ENCODE results near the gene LAMA2.

The LAMA2 gene

GRCh38 chr6:129501740-129502660, 619.1 kb downstream of the LAMA2 start:
- DNase-seq: no peak

- no peak for DNase-seq
These were observed 621.5 kb downstream of the LAMA2 start for GRCh38 chr6:129504456-129504855.

- no peak for DNase-seq
These were observed 624.3 kb downstream of the LAMA2 start for GRCh38 chr6:129507059-129507807.

GRCh38 chr6:129507846-129508245, 624.9 kb downstream of the LAMA2 start:
- DNase-seq: no peak

GRCh38 chr6:129508477-129509145, 625.7 kb downstream of the LAMA2 start:
- DNase-seq: no peak

GRCh38 chr6:129510950-129511349, 628.0 kb downstream of the LAMA2 start:
- no peak for DNase-seq

- DNase-seq: no peak
These were observed 630.5 kb downstream of the LAMA2 start for GRCh38 chr6:129513471-129513870.

- DNase-seq: no peak
These were observed 632.1 kb downstream of the LAMA2 start for GRCh38 chr6:129515004-129515403.

- DNase-seq: no peak
These were observed 633.1 kb downstream of the LAMA2 start for GRCh38 chr6:129516005-129516404.

GRCh38 chr6:129516787-129517186, 633.8 kb downstream of the LAMA2 start:
- DNase-seq: no peak

- no peak for DNase-seq
These were observed 634.4 kb downstream of the LAMA2 start for GRCh38 chr6:129517288-129517687.

- DNase-seq: no peak
These were observed 636.8 kb downstream of the LAMA2 start for GRCh38 chr6:129519750-129520149.

- no peak for DNase-seq
These were observed 639.0 kb downstream of the LAMA2 start for GRCh38 chr6:129521946-129522345.

GRCh38 chr6:129523816-129524215, 640.9 kb downstream of the LAMA2 start:
- no peak for DNase-seq

GRCh38 chr6:129525055-129525454, 642.1 kb downstream of the LAMA2 start:
- DNase-seq: peak; percentile 65

- DNase-seq: no peak
These were observed 652.0 kb downstream of the LAMA2 start for GRCh38 chr6:129534926-129535325.

- DNase-seq: no peak
These were observed 653.3 kb downstream of the LAMA2 start for GRCh38 chr6:129536271-129536670.

- no peak for DNase-seq
These were observed 656.1 kb downstream of the LAMA2 start for GRCh38 chr6:129539032-129539431.

- no peak for DNase-seq
These were observed 659.8 kb downstream of the LAMA2 start for GRCh38 chr6:129542705-129543104.

GRCh38 chr6:129543981-129544380, 661.0 kb downstream of the LAMA2 start:
- no peak for DNase-seq

GRCh38 chr6:129544892-129545612, 662.1 kb downstream of the LAMA2 start:
- no peak for DNase-seq

GRCh38 chr6:129546702-129547101, 663.8 kb downstream of the LAMA2 start:
- DNase-seq: no peak

GRCh38 chr6:129551486-129551885, 668.5 kb downstream of the LAMA2 start:
- no peak for DNase-seq

Measured in DMS 273 treated with DMSO at 0.1 percent for 48 hours (cell line).